Cortex of kidney (tissue), 1 donor: ENCODE measurements around the gene NPTX1.

Source experiments
- DNase-seq: peaks from one replicate; lab custom pipeline; 2025; lab: John Stamatoyannopoulos, UW

The NPTX1 gene

DNA sequence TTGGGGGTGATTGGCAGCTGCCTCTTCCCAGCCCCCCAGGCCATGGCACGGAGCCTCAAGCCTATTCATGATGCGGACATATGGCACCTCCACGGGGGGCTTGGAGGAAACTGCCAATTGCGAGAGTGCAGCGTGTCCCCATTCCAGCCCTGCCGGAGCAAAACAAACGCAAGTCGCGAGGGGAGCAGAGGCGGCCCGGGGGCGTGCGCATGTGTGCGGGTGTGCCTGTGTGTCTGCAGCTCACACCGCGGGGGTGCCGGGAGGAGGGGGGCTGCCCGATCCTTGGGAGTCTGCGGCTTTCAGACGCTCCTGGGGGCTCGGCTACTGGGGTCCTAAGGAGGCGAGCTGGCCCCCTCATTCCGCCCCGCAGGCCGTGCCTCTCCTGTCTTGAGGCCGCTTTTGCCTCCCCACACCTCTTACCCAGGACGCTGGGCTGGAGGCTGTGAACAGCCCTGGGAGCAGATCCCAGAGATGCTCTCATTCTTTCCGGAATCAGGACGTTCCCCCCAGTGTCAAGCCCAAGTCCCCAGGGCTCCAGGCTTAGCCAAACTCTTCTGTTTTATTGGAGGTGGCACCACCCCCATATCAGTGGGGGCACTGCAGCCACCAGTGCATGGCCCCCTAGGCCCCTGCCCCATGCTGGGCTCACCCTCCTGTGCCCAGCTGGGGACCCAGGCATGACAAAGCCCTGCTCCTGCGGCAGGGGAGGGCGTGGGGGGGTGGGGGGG is 32.3 kb downstream of the NPTX1 start:
- DNase-seq = no peak

DNA sequence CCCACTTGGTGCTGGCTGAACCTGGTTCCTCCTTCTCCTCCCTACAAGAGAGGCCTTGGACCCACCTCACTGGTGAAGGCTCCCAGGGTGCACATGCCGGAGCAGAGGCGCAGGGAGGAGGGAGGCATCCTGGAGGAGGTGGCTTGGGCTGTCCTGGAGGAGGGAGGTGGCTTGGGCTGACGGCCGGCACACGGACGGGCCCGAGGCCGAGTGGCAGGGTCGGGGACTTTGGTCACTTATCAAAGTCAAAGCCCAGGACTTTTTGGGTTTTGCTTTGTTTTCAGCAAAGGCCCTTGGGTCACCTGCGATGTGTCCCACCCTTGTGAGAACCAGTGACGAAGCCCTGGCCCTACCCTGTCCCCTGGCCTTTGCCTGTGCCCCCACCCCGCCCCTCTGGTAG is 32.9 kb downstream of the NPTX1 start:
- DNase-seq = no peak

DNA sequence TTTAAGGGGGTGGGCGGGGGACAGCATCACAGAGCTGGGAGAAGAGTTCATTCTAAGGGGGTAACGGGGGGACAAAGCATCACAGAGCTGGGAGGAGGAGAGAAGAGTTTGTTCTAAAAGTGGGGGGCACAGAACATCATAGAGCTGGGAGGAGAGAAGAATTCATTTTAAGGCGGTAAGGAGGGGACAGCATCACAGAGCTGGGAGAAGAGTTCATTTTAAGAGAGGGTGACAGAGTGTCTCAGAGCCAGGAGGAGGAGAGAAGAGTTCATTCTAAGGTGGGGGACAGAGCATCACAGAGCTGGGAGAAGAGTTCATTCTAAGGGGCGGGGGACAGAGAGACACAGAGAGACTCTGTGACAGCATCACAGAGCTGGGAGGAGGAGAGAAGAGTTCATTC is 33.6 kb downstream of the NPTX1 start:
- no peak for DNase-seq

DNA sequence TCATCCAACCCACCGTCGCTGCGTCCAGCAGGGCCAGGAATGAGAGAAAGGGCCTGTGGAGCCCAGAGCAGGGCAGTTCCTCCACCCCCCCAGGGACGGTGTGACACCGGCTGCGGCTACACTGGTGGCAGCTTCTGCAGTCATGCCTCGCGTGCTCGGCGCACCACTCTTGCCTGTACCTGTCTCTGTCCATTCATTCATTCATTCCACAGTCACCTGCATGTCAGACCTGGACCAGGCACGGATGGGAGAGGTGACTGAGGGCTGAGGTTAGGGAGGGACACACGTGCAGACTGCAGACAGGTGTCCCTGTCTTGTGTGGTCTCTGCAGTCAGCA is 34.1 kb downstream of the NPTX1 start:
- no peak for DNase-seq

DNA sequence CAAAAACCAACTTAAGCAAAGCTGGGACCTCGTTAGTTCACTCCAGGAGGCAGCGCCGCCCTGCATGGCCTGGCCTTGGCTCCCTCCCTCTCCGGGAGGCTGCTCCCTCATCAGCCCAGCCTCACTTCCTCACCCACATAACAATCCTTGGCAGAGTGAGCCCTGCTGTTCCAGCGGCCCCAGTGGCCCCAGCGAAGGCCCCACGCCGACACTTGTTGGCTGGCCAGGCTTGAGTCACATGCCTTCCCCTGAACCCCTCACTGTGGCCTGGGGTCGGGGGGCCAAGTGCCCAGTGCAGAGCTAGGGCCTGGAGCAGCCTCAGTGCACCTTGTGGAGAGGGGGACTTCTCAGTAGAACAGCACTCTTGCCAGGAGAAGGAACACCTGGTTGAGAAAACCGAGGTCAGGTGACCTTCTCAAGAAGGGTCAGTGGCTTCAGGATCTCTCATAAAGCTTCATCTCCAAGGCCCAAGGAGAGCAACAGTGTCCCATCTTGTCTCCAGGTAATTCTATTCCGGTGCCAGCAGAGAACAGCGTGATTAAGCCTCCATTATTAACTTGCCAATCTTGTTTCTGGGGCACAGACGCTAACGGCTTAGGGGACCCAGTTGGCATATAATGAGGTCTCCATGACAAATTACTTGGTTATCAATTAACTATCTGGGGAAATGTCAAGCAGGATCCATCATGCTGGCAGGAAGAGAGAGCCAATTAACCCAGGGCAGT is 34.6 kb downstream of the NPTX1 start:
- DNase-seq = no peak

DNA sequence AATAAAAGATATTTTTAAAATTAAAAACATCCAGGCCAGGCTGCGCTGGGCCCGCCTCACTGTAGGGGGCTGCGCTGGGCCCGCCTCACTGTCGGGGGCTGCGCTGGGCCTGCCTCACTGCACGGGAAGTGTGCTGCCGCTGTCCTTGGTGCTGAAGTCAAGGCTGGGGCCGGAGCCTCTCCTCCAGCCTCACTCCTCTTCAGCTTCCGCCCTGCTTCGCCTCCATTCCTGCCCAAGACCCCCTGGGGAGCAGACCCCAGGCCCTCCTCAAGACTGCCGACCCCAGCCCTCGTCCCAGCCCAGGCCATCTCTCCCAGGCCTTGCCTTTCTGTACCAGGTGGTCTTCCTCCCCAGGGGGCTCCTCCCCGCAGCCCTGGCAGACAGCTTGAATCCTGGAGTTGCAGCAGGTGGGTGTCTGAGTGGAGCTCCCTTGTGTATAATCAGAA is 35.3 kb downstream of the NPTX1 start:
- DNase-seq = no peak

DNA sequence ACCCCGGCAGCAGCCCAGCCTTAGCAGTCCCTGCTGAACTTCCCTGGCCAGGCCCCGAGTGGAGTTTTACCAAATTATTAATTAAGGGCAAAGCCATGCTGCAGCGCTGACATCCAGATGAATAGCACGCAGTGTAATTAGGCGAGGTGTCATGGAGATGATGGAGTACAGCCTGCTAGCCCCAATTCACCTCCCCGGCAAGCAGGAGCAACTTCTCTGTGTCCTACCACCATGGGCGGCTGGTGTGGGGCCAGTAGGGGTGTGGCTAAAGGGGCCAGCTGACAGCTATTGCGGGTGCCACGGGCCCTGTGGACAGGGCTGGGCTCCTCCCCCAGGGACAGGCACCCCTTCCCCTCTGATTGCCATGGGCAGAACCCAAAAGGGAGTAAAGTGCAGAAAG is 36.9 kb downstream of the NPTX1 start:
- DNase-seq = no peak

DNA sequence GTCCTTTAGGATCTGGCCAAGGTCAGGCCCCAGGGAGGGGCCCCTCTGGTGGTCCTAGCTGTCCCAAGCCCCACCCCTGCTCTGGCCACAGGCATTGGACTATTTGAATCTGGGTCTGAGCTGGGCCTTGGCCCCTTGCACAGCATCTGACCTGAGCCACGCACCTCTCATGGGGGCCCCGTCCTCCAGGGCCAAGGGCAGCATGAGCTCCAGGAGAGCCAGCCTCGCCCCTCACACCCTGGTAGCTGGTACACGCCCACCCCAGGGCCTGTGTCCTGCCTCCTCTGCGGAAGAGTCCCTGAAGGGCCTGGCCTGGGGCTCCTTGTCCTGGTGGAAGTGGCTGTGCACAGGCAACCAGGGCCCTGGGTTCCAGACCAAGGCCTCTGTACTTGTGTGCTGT is 37.6 kb downstream of the NPTX1 start:
- no peak for DNase-seq

- no peak for DNase-seq
Observed at GRCh38 chr17:80437532-80437931, 38.9 kb downstream of the NPTX1 start.

GRCh38 chr17:80433916-80434666 is 42.3 kb downstream of the NPTX1 start:
- DNase-seq = no peak

GRCh38 chr17:80432961-80433550 is 43.4 kb downstream of the NPTX1 start:
- no peak for DNase-seq

- no peak for DNase-seq
Observed at GRCh38 chr17:80432350-80432955, 44.0 kb downstream of the NPTX1 start.

DNA sequence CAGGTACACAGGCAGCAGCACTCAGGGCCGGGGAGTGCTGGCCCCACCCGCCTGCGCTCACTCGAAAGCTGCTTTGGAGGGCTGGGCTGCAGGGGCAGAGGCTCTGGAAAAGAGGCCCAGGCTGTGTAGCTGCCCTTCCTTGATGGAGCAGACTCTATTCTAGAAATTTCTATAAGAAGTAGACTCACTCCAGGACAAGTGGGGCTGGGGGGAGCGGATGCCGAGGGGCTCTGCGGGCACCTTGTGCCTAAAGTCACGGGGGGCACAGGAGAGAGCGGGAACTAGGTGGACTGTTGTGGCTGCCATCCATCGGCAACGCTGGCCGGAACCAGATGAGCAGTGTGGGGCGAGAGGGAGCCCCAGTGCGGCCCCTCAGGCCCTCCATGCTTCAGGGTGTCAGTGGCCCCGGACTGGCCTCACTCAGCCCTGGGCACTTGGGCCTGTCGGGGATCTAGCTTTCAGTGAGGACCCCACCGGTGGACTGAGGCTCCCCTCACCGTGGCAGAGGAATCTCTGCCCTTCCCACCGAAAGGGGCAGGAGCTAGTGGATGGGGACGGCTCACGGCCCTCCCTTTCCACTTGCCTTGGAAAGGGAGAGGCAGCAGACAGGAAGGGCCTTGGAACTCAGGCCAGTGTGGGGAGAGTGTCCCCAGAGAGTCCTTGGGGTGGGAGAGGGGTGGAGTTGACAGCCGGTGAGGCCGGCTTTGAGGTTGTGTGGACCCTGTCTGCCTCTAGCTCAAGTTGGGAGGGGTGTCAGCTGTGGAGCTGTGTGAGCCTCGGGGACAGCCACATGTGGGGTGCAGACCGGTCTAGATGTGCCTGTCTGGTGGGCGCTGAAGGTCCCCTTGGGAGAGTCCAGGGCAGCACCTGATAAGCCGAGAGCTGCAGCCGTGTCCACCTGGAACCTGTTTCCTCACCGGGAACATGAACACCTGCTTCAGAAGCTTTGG is 44.9 kb downstream of the NPTX1 start:
- no peak for DNase-seq

DNA sequence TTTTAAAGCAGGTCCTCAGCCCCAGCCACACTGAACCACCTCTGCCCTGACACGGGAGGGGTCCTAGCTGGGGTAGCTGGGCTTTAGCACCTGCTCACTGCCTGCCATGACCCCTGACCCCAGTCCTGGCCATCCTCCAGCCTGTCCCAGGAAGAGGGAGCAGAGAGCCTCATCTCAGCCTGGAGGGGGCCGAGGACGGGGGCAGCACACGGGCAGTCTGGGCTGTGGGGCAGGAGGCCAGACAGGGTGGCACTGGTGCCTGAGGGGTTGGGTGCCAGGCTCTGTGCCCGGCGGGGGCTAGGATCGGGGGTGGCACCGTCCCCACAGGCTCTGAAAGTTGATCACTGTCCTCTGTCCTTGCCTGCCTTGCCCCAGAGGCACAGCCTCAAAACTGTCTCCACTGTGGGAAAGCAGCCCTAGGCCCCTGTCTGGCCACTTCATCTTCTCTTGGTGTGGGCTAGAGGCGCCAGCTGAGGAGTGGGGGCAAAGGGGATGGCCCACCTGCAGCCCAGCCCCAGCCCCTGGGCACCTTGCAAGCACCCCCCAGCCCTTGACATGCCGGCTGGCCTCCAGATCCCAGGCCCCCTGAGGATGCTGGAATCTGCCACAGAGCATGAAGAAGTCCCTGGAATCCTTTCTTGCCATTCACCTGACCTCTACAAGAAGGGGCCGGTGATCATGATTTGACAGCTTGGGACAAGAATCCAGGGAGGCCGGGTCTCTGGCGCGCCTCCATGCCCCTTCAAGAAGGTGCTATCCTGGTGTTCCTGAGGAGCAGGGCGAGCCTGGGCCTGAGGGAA is 45.8 kb downstream of the NPTX1 start:
- no peak for DNase-seq

DNA sequence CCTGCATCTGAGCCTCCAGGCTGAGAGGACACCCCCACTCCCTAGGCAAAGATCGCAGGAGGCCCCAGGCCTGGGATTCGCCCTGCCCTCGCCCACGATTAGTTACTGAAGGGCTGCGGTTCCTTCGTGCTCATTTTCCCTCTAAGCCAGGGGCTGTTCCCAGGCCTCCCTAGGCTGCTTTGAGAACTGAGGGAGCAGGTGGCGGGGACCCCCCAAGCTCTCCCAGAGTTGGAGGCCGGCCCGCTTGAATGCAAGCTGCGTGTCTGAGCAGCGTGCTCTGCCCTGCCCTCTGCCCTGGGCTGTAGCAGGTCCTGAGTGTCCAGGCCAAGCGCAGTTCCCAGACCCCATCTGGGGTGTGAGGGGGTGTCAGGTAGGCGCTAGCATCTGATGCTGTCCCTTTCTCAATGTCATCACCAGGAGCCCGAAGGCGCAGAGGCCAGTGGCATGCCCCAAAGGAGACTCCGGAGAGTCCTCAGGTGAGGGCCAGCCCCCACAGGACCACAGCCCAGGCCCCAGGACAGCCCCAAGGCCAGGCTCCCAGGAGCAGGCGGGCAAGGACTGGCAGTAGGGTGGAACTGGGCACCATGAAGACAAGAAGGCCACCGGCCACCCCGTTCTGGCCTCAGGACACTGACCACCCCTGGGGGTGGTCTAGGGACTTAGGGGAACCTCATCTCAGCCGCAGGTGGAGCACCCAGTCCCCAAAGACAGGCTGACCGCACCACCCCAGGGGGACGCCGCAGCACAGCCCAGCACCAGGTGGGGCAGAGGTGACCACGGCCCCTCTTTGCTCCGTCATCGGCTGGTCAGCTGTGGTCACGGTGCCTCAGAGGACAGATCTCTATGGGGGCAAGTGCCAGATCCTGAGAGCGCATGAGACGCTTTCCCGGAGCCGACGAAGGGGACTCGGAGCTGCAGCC is 46.8 kb downstream of the NPTX1 start:
- no peak for DNase-seq

GRCh38 chr17:80428796-80429195 is 47.6 kb downstream of the NPTX1 start:
- DNase-seq = no peak

GRCh38 chr17:80428363-80428762 is 48.0 kb downstream of the NPTX1 start:
- DNase-seq = no peak

- DNase-seq = no peak
Observed at GRCh38 chr17:80427366-80428282, 48.8 kb downstream of the NPTX1 start.
